HL-60 (cell line): ENCODE measurements around the gene PARVA.

Experiments
- DNase-seq, 2 experiments: peaks; one replicate each; pipeline ENCODE4 v3.0.0-alpha.2; 2010 to 2020; ENCODE audit warnings: low read depth in 1 of 2, low spot score in 1 of 2
- H3K27ac ChIP-seq: fragments of 250-450 bp; sonication (Bioruptor Pico); replicated peaks from 2 replicates; pipeline ENCODE4 v1.5.1; 2020; ENCODE audit warnings: mild to moderate bottlenecking, moderate library complexity
- H3K27me3 ChIP-seq: fragments of 250-450 bp; sonication (Bioruptor Pico); 2 replicates; pipeline ENCODE4 v1.5.1; 2021; ENCODE audit warnings: mild to moderate bottlenecking, moderate library complexity; ENCODE audit not compliant: insufficient read depth, poor library complexity, severe bottlenecking
- H3K4me3 ChIP-seq: replicated peaks from 2 replicates; pipeline ENCODE4 v1.5.1; 2011; ENCODE audit warnings: mild to moderate bottlenecking, control low read depth, low read length; ENCODE audit not compliant: insufficient read depth
- CTCF ChIP-seq: IDR thresholded peaks from one replicate; pipeline ENCODE4 v1.5.1; 2011; ENCODE audit warnings: low read length, control low read depth, inconsistent platforms; ENCODE audit not compliant: insufficient read depth
- GABPA ChIP-seq: IDR thresholded peaks from 2 replicates; pipeline ENCODE4 v1.6.1; 2012; ENCODE audit warnings: low read depth
- POLR2AphosphoS5 ChIP-seq: IDR thresholded peaks from 2 replicates; pipeline ENCODE4 v1.6.1; 2012; ENCODE audit warnings: low read depth
- SPI1 ChIP-seq: IDR thresholded peaks from 2 replicates; pipeline ENCODE4 v1.6.1; 2012; ENCODE audit warnings: low read depth, mild to moderate bottlenecking, borderline replicate concordance
- TF ChIP-seq, protein P1 (sequence below): IDR thresholded peaks from 2 replicates; pipeline ENCODE4 v1.6.1; 2012; ENCODE audit warnings: low read depth; ENCODE audit not compliant: insufficient replicate concordance

Gene PARVA

DNA sequence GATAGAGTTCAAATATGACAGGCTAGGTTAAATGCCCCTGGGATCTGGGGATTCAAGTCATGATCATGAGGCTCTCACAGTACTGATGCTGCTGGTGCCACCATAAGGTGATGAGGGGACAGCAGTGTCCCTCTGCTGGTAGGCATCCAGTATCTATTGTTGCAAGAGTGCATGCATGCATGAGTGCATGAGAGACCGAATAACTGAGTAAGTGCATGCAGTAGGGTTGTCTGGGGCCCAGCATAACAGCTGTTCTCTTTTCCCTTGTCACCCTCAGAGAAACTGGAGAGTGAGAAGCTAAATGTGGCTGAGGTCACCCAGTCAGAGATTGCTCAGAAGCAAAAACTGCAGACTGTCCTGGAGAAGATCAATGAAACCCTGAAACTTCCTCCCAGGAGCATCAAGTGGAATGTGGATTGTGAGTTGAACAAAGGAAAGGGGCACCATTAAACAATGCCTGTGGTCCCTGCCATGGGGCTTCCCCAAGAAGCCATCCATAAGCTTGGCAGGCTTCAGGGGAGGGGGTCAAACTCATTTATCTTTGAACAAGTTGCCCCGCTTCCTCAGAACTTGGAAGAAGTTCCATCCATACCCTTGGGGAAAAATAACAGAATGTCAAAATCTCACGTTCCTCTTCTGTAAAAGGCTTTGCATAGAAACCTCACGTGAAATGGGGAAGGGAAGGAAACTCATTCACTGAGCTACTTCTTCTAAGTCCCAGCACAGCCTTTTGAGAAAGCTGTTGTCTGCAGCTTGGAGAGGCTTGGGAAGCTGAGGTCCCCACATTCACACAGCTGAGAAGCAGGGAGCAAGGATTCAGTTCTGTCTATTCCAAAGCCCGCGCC is 119.0 kb downstream of the PARVA start:
- DNase-seq, result no peak
- Histone ChIP-seq H3K27me3 (peaks cover 2% of the 10 kb centered on the region), H3K27ac (no peak overlapping the region), H3K4me3 (no peak overlapping the region)
- TF ChIP-seq GABPA (no peak), CTCF (no peak), POLR2AphosphoS5 (no peak), SPI1 (no peak)
- TF ChIP-seq, protein P1, sequence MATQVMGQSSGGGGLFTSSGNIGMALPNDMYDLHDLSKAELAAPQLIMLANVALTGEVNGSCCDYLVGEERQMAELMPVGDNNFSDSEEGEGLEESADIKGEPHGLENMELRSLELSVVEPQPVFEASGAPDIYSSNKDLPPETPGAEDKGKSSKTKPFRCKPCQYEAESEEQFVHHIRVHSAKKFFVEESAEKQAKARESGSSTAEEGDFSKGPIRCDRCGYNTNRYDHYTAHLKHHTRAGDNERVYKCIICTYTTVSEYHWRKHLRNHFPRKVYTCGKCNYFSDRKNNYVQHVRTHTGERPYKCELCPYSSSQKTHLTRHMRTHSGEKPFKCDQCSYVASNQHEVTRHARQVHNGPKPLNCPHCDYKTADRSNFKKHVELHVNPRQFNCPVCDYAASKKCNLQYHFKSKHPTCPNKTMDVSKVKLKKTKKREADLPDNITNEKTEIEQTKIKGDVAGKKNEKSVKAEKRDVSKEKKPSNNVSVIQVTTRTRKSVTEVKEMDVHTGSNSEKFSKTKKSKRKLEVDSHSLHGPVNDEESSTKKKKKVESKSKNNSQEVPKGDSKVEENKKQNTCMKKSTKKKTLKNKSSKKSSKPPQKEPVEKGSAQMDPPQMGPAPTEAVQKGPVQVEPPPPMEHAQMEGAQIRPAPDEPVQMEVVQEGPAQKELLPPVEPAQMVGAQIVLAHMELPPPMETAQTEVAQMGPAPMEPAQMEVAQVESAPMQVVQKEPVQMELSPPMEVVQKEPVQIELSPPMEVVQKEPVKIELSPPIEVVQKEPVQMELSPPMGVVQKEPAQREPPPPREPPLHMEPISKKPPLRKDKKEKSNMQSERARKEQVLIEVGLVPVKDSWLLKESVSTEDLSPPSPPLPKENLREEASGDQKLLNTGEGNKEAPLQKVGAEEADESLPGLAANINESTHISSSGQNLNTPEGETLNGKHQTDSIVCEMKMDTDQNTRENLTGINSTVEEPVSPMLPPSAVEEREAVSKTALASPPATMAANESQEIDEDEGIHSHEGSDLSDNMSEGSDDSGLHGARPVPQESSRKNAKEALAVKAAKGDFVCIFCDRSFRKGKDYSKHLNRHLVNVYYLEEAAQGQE, result no peak

DNA sequence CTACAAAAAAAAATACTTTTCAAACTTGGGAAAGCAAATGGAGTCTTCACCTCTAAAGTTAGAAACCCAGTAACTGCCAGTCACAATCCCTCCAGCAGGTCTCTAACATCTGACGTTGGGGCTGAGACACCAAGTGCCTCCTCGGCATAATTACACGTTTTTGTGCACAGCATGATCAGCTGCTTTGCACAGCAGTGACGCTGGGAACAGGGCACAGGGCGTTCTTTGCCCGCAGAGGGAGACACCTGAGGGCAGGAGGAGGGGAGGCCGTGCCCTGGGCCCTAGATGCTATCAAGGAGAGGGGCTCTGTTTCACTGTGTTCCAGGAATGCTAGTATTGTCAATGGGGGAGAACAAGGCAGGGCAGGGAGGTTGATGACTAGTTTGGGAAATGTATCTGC is 120.1 kb downstream of the PARVA start:
- Histone ChIP-seq H3K4me3 (no peak overlapping the region), H3K27me3 (no peaks in the 10 kb centered on the region), H3K27ac (no peak overlapping the region)
- DNase-seq, result no peak
- TF ChIP-seq GABPA (no peak), POLR2AphosphoS5 (no peak), CTCF (no peak), SPI1 (no peak)
- TF ChIP-seq, protein P1, result no peak

GRCh38 chr11:12499071-12499470 is 121.7 kb downstream of the PARVA start:
- TF ChIP-seq CTCF (no peak), POLR2AphosphoS5 (no peak), GABPA (no peak), SPI1 (no peak)
- TF ChIP-seq, protein P1, result no peak
- H3K27me3 ChIP-seq, result no peaks in the 10 kb centered on the region
- no peak for DNase-seq
- H3K4me3 ChIP-seq, result no peak overlapping the region
- no peak overlapping the region for H3K27ac ChIP-seq
